Retinal pigment epithelial cell (primary cell): ENCODE results near the gene PDP2.

Experiments
- DNase-seq: peaks from one replicate; pipeline ENCODE4 v3.0.0-alpha.2; 2010; ENCODE audit warnings: low read depth
- H3K4me3 ChIP-seq: 2 replicates; pipeline ENCODE4 v1.5.1; 2011; ENCODE audit warnings: mild to moderate bottlenecking, low read length, control low read depth, moderate library complexity
- CTCF ChIP-seq: conservative IDR thresholded peaks from 2 replicates; pipeline ENCODE4 v1.5.1; 2011; ENCODE audit warnings: low read depth, low read length, control low read depth, inconsistent platforms

PDP2 gene

GRCh38 chr16:66906916-66907836 lies 26.9 kb downstream of the PDP2 start:
- H3K4me3 ChIP-seq = no peak overlapping the region
- DNase-seq = no peak
- no peak for TF ChIP-seq CTCF

GRCh38 chr16:66908116-66908515 lies 27.8 kb downstream of the PDP2 start:
- no peak overlapping the region for H3K4me3 ChIP-seq
- no peak for DNase-seq
- TF ChIP-seq CTCF = no peak

- no peak overlapping the region for H3K4me3 ChIP-seq
- no peak for DNase-seq
- no peak for TF ChIP-seq CTCF
Observed at GRCh38 chr16:66908762-66909559, 28.6 kb downstream of the PDP2 start.

- no peak for DNase-seq
- no peak for TF ChIP-seq CTCF
- no peak overlapping the region for H3K4me3 ChIP-seq
Observed at GRCh38 chr16:66910175-66910940, 30.0 kb downstream of the PDP2 start.

GRCh38 chr16:66911112-66911511 lies 30.8 kb downstream of the PDP2 start:
- DNase-seq = no peak
- H3K4me3 ChIP-seq = no peak overlapping the region
- no peak for TF ChIP-seq CTCF

GRCh38 chr16:66911801-66912200 lies 31.5 kb downstream of the PDP2 start:
- DNase-seq = no peak
- no peak for TF ChIP-seq CTCF
- no peak overlapping the region for H3K4me3 ChIP-seq
